SK-N-SH treated with all-trans-retinoic acid at 6 μM for 48 hours (cell line): ENCODE data around the gene CORO6.
A peak's percentile ranks its signal among the peaks of the same experiment; 100 is the strongest.

Experiments used
- ATAC-seq: fragments of 200-7000 bp; cut with Tn5 transposase; 3 replicates; pipeline ENCODE4 v1.9.1; 2020; ENCODE audit warnings: mild to moderate bottlenecking, moderate library complexity
- ARNTL ChIP-seq: fragments of 450-650 bp; formaldehyde crosslinking; IDR thresholded peaks from 2 replicates; pipeline ENCODE4 v1.5.0; 2020; ENCODE audit warnings: low read depth, mild to moderate bottlenecking, moderate library complexity, borderline replicate concordance
- BACH2 ChIP-seq: fragments of 250-450 bp; sonication (Bioruptor Pico); IDR thresholded peaks from 2 replicates; pipeline ENCODE4 v1.9.0; 2021; ENCODE audit warnings: mild to moderate bottlenecking, borderline replicate concordance
- CSDC2 ChIP-seq: fragments of 250-450 bp; sonication (Bioruptor Pico); IDR thresholded peaks from 2 replicates; pipeline ENCODE4 v1.5.0; 2020; ENCODE audit warnings: mild to moderate bottlenecking, moderate library complexity
- CSRNP3 ChIP-seq: fragments of 250-450 bp; sonication (Bioruptor Pico); IDR thresholded peaks from 2 replicates; pipeline ENCODE4 v1.5.1; 2021; ENCODE audit warnings: mild to moderate bottlenecking, moderate library complexity
- ESRRG ChIP-seq: fragments of 250-450 bp; sonication (Bioruptor Pico); IDR thresholded peaks from 2 replicates; pipeline ENCODE4 v1.6.1; 2021; ENCODE audit warnings: mild to moderate bottlenecking
- GLIS3 ChIP-seq: fragments of 250-450 bp; sonication (Bioruptor Pico); IDR thresholded peaks from 2 replicates; pipeline ENCODE4 v1.5.0; 2020; ENCODE audit warnings: mild to moderate bottlenecking, moderate library complexity
- ISL1 ChIP-seq: fragments of 250-450 bp; sonication (Bioruptor Pico); IDR thresholded peaks from 2 replicates; pipeline ENCODE4 v2.1.2; 2022; ENCODE audit warnings: mild to moderate bottlenecking, moderate library complexity
- OSR1 ChIP-seq: fragments of 250-450 bp; sonication (Bioruptor Pico); IDR thresholded peaks from 2 replicates; pipeline ENCODE4 v1.8.0; 2022; ENCODE audit warnings: moderate library complexity, mild to moderate bottlenecking, inconsistent platforms
- RARB ChIP-seq: fragments of 250-450 bp; sonication (Bioruptor Pico); IDR thresholded peaks from 2 replicates; pipeline ENCODE4 v1.8.0; 2021; ENCODE audit warnings: mild to moderate bottlenecking, moderate library complexity
- TCF4 ChIP-seq: fragments of 250-450 bp; sonication (Bioruptor Pico); IDR thresholded peaks from 2 replicates; pipeline ENCODE4 v1.8.0; 2021; ENCODE audit warnings: mild to moderate bottlenecking, moderate library complexity, borderline replicate concordance
- TOX ChIP-seq: fragments of 250-450 bp; sonication (Bioruptor Pico); IDR thresholded peaks from 2 replicates; pipeline ENCODE4 v1.8.0; 2021; ENCODE audit warnings: mild to moderate bottlenecking, moderate library complexity, borderline replicate concordance
- TSHZ2 ChIP-seq: fragments of 250-450 bp; sonication (Bioruptor Pico); IDR thresholded peaks from 2 replicates; pipeline ENCODE4 v1.5.0; 2020; ENCODE audit warnings: mild to moderate bottlenecking, moderate library complexity
- ZC3H10 ChIP-seq: fragments of 250-450 bp; sonication (Bioruptor Pico); IDR thresholded peaks from 2 replicates; pipeline ENCODE4 v1.5.1; 2021; ENCODE audit warnings: mild to moderate bottlenecking, moderate library complexity
- ZFP3 ChIP-seq: fragments of 250-450 bp; sonication (Bioruptor Pico); IDR thresholded peaks from 2 replicates; pipeline ENCODE4 v1.5.0; 2020; ENCODE audit warnings: mild to moderate bottlenecking, moderate library complexity
- ZFP30 ChIP-seq: fragments of 450-650 bp; formaldehyde crosslinking; IDR thresholded peaks from 2 replicates; pipeline ENCODE4 v1.5.0; 2022; ENCODE audit warnings: mild to moderate bottlenecking, moderate library complexity
- ZNF565 ChIP-seq: fragments of 450-650 bp; formaldehyde crosslinking; conservative IDR thresholded peaks from 2 replicates; pipeline ENCODE4 v1.5.0; 2020; ENCODE audit warnings: low read depth, mild to moderate bottlenecking, moderate library complexity
- ZNF70 ChIP-seq: fragments of 450-650 bp; formaldehyde crosslinking; IDR thresholded peaks from 2 replicates; pipeline ENCODE4 v1.5.0; 2020; ENCODE audit warnings: mild to moderate bottlenecking, moderate library complexity
- ZNF8 ChIP-seq: fragments of 450-650 bp; formaldehyde crosslinking; IDR thresholded peaks from 2 replicates; pipeline ENCODE4 v1.5.0; 2020; ENCODE audit warnings: mild to moderate bottlenecking, moderate library complexity
- TF ChIP-seq, protein P1 (sequence below): fragments of 250-450 bp; sonication (Bioruptor Pico); IDR thresholded peaks from 2 replicates; pipeline ENCODE4 v1.8.0; 2021; ENCODE audit warnings: low read depth, mild to moderate bottlenecking, moderate library complexity, borderline replicate concordance
- TF ChIP-seq, protein P2 (sequence below): fragments of 250-450 bp; sonication (Bioruptor Pico); IDR thresholded peaks from 2 replicates; pipeline ENCODE4 v1.8.0; 2020; ENCODE audit warnings: mild to moderate bottlenecking, moderate library complexity, borderline replicate concordance
- TF ChIP-seq, protein P3 (sequence below): fragments of 250-450 bp; sonication (Bioruptor Pico); IDR thresholded peaks from 2 replicates; pipeline ENCODE4 v1.5.1; 2020; ENCODE audit warnings: low read depth, mild to moderate bottlenecking, moderate library complexity

Gene CORO6

GRCh38 chr17:29630630-29631193, 8.0 kb upstream of the CORO6 start:
- ATAC-seq, result no peak; the same call in 2 of the 3 replicates
- TF ChIP-seq RARB, result no peak
- TF ChIP-seq ESRRG (CRISPR knock-in tag), result no peak
- TF ChIP-seq ZFP30 (CRISPR knock-in tag), result no peak
- TF ChIP-seq GLIS3 (CRISPR knock-in tag), result no peak
- TF ChIP-seq, protein P1, sequence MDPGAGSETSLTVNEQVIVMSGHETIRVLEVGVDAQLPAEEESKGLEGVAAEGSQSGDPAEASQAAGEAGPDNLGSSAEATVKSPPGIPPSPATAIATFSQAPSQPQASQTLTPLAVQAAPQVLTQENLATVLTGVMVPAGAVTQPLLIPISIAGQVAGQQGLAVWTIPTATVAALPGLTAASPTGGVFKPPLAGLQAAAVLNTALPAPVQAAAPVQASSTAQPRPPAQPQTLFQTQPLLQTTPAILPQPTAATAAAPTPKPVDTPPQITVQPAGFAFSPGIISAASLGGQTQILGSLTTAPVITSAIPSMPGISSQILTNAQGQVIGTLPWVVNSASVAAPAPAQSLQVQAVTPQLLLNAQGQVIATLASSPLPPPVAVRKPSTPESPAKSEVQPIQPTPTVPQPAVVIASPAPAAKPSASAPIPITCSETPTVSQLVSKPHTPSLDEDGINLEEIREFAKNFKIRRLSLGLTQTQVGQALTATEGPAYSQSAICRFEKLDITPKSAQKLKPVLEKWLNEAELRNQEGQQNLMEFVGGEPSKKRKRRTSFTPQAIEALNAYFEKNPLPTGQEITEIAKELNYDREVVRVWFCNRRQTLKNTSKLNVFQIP (CRISPR knock-in tag), result no peak
- no peak for TF ChIP-seq OSR1 (CRISPR knock-in tag)
- TF ChIP-seq BACH2 (CRISPR knock-in tag), result no peak
- TF ChIP-seq ISL1 (CRISPR knock-in tag), result no peak
- no peak for TF ChIP-seq ZNF8
- TF ChIP-seq, all 23 proteins: peak for 0

DNA sequence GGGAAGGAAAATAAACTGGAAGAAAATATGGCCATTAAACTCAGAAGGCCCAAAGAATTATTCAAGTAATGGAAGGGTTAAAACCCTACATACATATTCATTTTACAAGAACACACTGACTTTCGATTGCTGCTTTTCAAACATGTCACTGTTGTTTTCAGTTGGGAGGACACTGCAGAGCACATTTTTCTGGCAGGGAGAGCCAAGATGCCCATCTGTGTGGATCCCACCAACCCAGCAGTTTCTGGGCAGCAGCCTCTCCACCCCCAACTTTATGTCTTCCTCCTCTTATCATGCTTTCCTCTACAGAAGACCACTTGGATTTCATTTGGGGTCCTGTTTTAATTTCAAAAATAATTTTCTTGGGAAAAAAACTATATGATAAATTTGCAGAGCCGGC, 7.1 kb upstream of the CORO6 start:
- no peak for TF ChIP-seq ESRRG (CRISPR knock-in tag)
- TF ChIP-seq ZNF70 (CRISPR knock-in tag), result no peak
- no peak for TF ChIP-seq TOX (CRISPR knock-in tag)
- no peak for TF ChIP-seq ISL1 (CRISPR knock-in tag)
- no peak for TF ChIP-seq ZNF565 (CRISPR knock-in tag)
- TF ChIP-seq ZNF8, result no peak
- no peak for TF ChIP-seq TCF4 (CRISPR knock-in tag)
- no peak for TF ChIP-seq OSR1 (CRISPR knock-in tag)
- no peak for TF ChIP-seq RARB
- TF ChIP-seq BACH2 (CRISPR knock-in tag), result no peak
- no peak for ATAC-seq

DNA sequence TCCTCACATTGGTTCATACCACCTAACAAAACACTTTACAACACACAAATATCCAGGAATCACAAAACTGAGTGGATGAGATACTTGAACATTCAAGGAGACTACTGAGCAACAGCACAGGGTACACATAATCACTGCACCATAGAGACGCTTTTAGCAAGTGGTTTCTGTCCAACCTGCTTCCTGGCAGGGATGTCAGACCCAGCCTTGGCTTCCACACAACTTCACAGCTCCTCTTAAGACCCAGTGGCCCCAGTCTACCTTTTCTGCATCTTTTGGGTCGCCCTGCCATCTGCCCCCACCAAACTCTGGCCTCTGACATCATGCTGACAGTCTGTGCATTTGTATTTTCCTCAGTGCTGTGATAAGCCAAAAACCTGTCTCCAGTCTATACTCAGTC, 5.9 kb upstream of the CORO6 start:
- no peak for ATAC-seq
- no peak for TF ChIP-seq RARB
- TF ChIP-seq, protein P2, sequence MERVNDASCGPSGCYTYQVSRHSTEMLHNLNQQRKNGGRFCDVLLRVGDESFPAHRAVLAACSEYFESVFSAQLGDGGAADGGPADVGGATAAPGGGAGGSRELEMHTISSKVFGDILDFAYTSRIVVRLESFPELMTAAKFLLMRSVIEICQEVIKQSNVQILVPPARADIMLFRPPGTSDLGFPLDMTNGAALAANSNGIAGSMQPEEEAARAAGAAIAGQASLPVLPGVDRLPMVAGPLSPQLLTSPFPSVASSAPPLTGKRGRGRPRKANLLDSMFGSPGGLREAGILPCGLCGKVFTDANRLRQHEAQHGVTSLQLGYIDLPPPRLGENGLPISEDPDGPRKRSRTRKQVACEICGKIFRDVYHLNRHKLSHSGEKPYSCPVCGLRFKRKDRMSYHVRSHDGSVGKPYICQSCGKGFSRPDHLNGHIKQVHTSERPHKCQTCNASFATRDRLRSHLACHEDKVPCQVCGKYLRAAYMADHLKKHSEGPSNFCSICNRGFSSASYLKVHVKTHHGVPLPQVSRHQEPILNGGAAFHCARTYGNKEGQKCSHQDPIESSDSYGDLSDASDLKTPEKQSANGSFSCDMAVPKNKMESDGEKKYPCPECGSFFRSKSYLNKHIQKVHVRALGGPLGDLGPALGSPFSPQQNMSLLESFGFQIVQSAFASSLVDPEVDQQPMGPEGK (CRISPR knock-in tag), result no peak
- TF ChIP-seq, protein P1 (CRISPR knock-in tag), result no peak

GRCh38 chr17:29627951-29628350, 5.2 kb upstream of the CORO6 start:
- ATAC-seq, result no peak
- TF ChIP-seq, protein P3, sequence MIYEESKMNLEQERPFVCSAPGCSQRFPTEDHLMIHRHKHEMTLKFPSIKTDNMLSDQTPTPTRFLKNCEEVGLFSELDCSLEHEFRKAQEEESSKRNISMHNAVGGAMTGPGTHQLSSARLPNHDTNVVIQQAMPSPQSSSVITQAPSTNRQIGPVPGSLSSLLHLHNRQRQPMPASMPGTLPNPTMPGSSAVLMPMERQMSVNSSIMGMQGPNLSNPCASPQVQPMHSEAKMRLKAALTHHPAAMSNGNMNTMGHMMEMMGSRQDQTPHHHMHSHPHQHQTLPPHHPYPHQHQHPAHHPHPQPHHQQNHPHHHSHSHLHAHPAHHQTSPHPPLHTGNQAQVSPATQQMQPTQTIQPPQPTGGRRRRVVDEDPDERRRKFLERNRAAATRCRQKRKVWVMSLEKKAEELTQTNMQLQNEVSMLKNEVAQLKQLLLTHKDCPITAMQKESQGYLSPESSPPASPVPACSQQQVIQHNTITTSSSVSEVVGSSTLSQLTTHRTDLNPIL (CRISPR knock-in tag), result no peak
- TF ChIP-seq OSR1 (CRISPR knock-in tag), result no peak

DNA sequence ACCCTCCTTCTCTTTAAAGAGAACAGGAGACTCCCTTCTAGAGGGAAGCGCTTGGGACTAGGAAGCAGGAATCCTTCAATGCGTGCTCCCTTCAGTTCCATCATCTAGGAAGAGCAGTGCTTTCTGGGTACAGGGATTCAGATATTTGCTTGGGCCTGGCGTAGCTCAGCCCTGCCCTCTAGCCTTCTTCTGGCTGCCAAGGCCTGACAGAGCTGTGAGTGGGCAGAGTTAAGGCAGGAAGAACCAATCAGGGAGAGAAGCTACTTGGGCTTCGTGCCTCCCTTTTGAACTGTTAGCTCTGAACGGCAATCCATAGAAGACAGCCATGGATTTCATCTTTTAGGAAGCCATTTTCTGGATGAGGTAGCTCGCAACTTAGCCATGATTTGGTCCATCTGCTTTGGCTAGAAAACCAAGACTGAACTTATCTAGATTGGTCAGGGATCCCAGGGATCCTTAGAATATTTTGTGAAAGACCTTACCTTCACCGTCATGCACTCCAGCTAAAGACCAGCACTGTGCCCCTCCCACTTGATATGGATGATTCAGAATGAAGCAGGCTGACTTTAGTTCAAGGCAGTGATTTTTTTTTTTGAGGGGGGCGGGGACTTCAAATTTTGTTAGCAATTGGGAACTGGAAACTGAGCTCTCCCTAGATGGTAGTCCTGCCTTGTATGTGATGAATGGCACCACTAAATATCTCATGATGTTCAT, 2.5 kb upstream of the CORO6 start:
- peak; percentile 48 for ATAC-seq

More for the DNA sequence above, 2.5 kb upstream of the CORO6 start:
- TF ChIP-seq, protein P3 (CRISPR knock-in tag), result no peak
- TF ChIP-seq OSR1 (CRISPR knock-in tag) (no peak), GLIS3 (CRISPR knock-in tag) (no peak), RARB (no peak), ZFP30 (CRISPR knock-in tag) (no peak), ARNTL (no peak), CSDC2 (CRISPR knock-in tag) (no peak), CSRNP3 (CRISPR knock-in tag) (no peak), TCF4 (CRISPR knock-in tag) (no peak), ZC3H10 (CRISPR knock-in tag) (no peak), TSHZ2 (no peak), ZFP3 (CRISPR knock-in tag) (no peak)
- TF ChIP-seq, all 23 proteins: peak for 0
